HEK293T (cell line): Measurements from ENCODE around the gene CDIPT.

ENCODE experiments used
- ARNT ChIP-seq: fragments of 450-650 bp; IDR thresholded peaks from 2 replicates; pipeline ENCODE4 v1.6.1; 2017; ENCODE audit warnings: mild to moderate bottlenecking
- BHLHE40 ChIP-seq: fragments of 450-650 bp; IDR thresholded peaks from 2 replicates; pipeline ENCODE4 v1.6.1; 2016; ENCODE audit warnings: mild to moderate bottlenecking, moderate library complexity, borderline replicate concordance
- ELF4 ChIP-seq: fragments of 450-650 bp; IDR thresholded peaks from 2 replicates; pipeline ENCODE4 v1.6.1; 2017; ENCODE audit warnings: antibody characterized with exemption
- FOXA1 ChIP-seq: fragments of 450-650 bp; IDR thresholded peaks from 2 replicates; pipeline ENCODE4 v1.6.1; 2016; ENCODE audit warnings: mild to moderate bottlenecking
- FOXK2 ChIP-seq: fragments of 450-650 bp; IDR thresholded peaks from 2 replicates; pipeline ENCODE4 v1.6.1; 2016; ENCODE audit warnings: mild to moderate bottlenecking
- FOXM1 ChIP-seq: fragments of 450-650 bp; IDR thresholded peaks from 2 replicates; pipeline ENCODE4 v1.6.1; 2017; ENCODE audit warnings: mild to moderate bottlenecking, borderline replicate concordance
- HDGF ChIP-seq: fragments of 450-650 bp; IDR thresholded peaks from 2 replicates; pipeline ENCODE4 v1.6.1; 2017; ENCODE audit warnings: antibody characterized with exemption, borderline replicate concordance
- L3MBTL2 ChIP-seq: fragments of 450-650 bp; conservative IDR thresholded peaks from 2 replicates; pipeline ENCODE4 v1.6.1; 2016; ENCODE audit warnings: mild to moderate bottlenecking
- NFRKB ChIP-seq: fragments of 450-650 bp; IDR thresholded peaks from 2 replicates; pipeline ENCODE4 v1.6.1; 2016; ENCODE audit warnings: mild to moderate bottlenecking, moderate library complexity
- PKNOX1 ChIP-seq: fragments of 450-650 bp; IDR thresholded peaks from 2 replicates; pipeline ENCODE4 v1.6.1; 2016
- SP1 ChIP-seq: fragments of 450-650 bp; IDR thresholded peaks from 2 replicates; pipeline ENCODE4 v1.6.1; 2017
- SUZ12 ChIP-seq: fragments of 450-650 bp; IDR thresholded peaks from 2 replicates; pipeline ENCODE4 v1.6.1; 2016; ENCODE audit warnings: mild to moderate bottlenecking
- TARDBP ChIP-seq: fragments of 450-650 bp; IDR thresholded peaks from 2 replicates; pipeline ENCODE4 v1.6.1; 2016
- ZNF384 ChIP-seq: fragments of 450-650 bp; IDR thresholded peaks from 2 replicates; pipeline ENCODE4 v1.6.1; 2016

GRCh38 chr16:29839822-29840221 is 23.2 kb downstream of the CDIPT start:
- TF ChIP-seq ARNT (no peak), L3MBTL2 (no peak), FOXA1 (no peak), FOXK2 (no peak), SP1 (no peak), BHLHE40 (no peak), PKNOX1 (no peak), ELF4 (no peak), HDGF (no peak), FOXM1 (no peak), SUZ12 (no peak), NFRKB (no peak), TARDBP (no peak), ZNF384 (no peak)
